ENCODE data around the gene BOC. TPM values are rescaled to one million over a fixed set of nuclear protein-coding genes. Genes with fewer than 3 reads are reported as not detected.

BOC gene
- total and polyA plus RNA-seq, 2 of the 13 experiments (the other 11 are each of a cell fraction or from before 2014, with no cell fraction given): 0.04 TPM; not detected in 1

DNA sequence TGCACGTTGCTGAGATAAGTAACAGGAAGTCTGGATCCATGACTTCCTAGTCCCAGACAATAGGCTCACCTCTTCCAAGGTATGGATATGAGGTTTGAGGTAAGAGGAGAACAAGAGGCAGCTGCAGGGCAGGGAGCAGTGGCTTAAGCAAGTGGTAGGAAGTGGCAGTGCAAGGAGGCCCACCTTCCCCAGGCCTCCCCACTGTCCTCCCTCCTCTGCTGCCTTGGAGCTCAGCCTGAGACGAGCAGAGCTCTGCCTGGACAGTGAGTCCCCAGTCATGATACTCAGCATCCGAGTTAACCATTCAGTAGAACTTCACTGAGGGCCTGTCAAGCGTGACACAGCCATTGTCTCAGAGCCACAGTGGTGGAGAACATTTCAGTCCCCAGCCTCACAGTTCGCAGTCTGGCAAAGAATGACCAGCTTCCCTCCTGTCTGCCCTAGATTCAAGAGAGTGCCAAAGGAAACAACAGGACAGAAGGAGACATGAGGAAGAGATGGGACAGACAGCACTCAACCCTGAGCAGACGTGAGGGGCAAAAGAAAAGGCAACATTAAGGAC lies 41.4 kb upstream of the BOC start:
- Histone ChIP-seq H3K4me3 (replicated peaks in 1 of 3; ENCODE audit: insufficient read depth in 1 of 3, low read depth in 2 of 3, low read length in 3 of 3) (no peak overlapping the region), H3K27me3 (ENCODE audit: control insufficient read depth in 1 of 2, insufficient read depth in 2 of 2, low read length in 2 of 2) (peaks cover 2 to 15% of the 10 kb centered on the region in 2 experiments; a peak in 4 of 5 replicates), H3K79me2 (ENCODE audit: insufficient read depth, low read length) (no peaks in the 10 kb centered on the region), H3K4me1 (ENCODE audit: insufficient read depth, low read length) (no peaks in the 10 kb centered on the region), H3K9me3 (ENCODE audit: low read length) (no peaks in the 10 kb centered on the region), H3K4me2 (ENCODE audit: low read depth, low read length) (no peak overlapping the region), H3K36me3 (replicated peaks in 1 of 2; ENCODE audit: control insufficient read depth in 1 of 2, insufficient read depth in 2 of 2, low read length in 2 of 2) (no peaks in the 10 kb centered on the region), H4K20me1 (ENCODE audit: insufficient read depth, low read length) (no peaks in the 10 kb centered on the region), H3K9ac (ENCODE audit: insufficient read depth, low read depth, low read length) (no peak overlapping the region), H2AFZ (ENCODE audit: low read length) (no peak overlapping the region), H3K27ac (ENCODE audit: extremely low read length, insufficient read depth, low read length) (no peak overlapping the region)
- no TSS peak for BruUV-seq (replicated peaks)
- no peak for TF ChIP-seq HCFC1 (IDR thresholded peaks at IDR 0.05; ENCODE audit: low read depth, low read length)
- TF ChIP-seq, protein P1, sequence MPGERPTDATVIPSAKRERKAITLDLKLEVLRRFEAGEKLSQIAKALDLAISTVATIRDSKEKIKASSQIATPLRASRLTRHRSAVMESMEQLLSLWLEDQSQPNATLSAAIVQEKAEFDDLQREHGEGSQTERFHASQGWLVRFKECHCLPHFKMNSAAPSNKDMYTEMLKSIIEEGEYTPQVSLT (CRISPR knock-in tag; IDR thresholded peaks at IDR 0.05; ENCODE audit: borderline replicate concordance, low read depth): no peak
- TF ChIP-seq TBP (CRISPR knock-in tag; IDR thresholded peaks at IDR 0.05): no peak
- TF ChIP-seq ZFP37 (CRISPR knock-in tag; IDR thresholded peaks at IDR 0.05; ENCODE audit: borderline replicate concordance): no peak
- TF ChIP-seq ZNF17 (CRISPR knock-in tag; IDR thresholded peaks at IDR 0.05): no peak
- no peak for TF ChIP-seq ZNF451 (CRISPR knock-in tag; IDR thresholded peaks at IDR 0.05)
- TF ChIP-seq, protein P2, sequence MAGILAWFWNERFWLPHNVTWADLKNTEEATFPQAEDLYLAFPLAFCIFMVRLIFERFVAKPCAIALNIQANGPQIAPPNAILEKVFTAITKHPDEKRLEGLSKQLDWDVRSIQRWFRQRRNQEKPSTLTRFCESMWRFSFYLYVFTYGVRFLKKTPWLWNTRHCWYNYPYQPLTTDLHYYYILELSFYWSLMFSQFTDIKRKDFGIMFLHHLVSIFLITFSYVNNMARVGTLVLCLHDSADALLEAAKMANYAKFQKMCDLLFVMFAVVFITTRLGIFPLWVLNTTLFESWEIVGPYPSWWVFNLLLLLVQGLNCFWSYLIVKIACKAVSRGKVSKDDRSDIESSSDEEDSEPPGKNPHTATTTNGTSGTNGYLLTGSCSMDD (CRISPR knock-in tag; IDR thresholded peaks at IDR 0.05): no peak
- no peak for TF ChIP-seq CREB1 (IDR thresholded peaks at IDR 0.05)
- TF ChIP-seq CREB1 (CRISPR knock-in tag; IDR thresholded peaks at IDR 0.05): no peak
- no peak for TF ChIP-seq ZNF3 (CRISPR knock-in tag; IDR thresholded peaks at IDR 0.05)
- no peak for TF ChIP-seq ZFP36L1 (CRISPR knock-in tag; IDR thresholded peaks at IDR 0.05)
- TF ChIP-seq, protein P3, sequence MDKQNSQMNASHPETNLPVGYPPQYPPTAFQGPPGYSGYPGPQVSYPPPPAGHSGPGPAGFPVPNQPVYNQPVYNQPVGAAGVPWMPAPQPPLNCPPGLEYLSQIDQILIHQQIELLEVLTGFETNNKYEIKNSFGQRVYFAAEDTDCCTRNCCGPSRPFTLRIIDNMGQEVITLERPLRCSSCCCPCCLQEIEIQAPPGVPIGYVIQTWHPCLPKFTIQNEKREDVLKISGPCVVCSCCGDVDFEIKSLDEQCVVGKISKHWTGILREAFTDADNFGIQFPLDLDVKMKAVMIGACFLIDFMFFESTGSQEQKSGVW (CRISPR knock-in tag; IDR thresholded peaks at IDR 0.05; ENCODE audit: borderline replicate concordance): no peak
- TF ChIP-seq PCBP1 (IDR thresholded peaks at IDR 0.05; ENCODE audit: borderline replicate concordance, low read depth, low read length): no peak
- TF ChIP-seq ZNF33B (CRISPR knock-in tag; IDR thresholded peaks at IDR 0.05): no peak
- TF ChIP-seq SAFB2 (CRISPR knock-in tag; IDR thresholded peaks at IDR 0.05; ENCODE audit: borderline replicate concordance, low read depth): no peak
- TF ChIP-seq MXI1 (IDR thresholded peaks at IDR 0.05; ENCODE audit: borderline replicate concordance, low read depth, low read length): no peak
- no peak for TF ChIP-seq ZNF569 (CRISPR knock-in tag; IDR thresholded peaks at IDR 0.05; ENCODE audit: borderline replicate concordance)
- no peak for TF ChIP-seq ZNF180 (CRISPR knock-in tag; IDR thresholded peaks at IDR 0.05; ENCODE audit: borderline replicate concordance, low read depth)
- TF ChIP-seq, protein P4, sequence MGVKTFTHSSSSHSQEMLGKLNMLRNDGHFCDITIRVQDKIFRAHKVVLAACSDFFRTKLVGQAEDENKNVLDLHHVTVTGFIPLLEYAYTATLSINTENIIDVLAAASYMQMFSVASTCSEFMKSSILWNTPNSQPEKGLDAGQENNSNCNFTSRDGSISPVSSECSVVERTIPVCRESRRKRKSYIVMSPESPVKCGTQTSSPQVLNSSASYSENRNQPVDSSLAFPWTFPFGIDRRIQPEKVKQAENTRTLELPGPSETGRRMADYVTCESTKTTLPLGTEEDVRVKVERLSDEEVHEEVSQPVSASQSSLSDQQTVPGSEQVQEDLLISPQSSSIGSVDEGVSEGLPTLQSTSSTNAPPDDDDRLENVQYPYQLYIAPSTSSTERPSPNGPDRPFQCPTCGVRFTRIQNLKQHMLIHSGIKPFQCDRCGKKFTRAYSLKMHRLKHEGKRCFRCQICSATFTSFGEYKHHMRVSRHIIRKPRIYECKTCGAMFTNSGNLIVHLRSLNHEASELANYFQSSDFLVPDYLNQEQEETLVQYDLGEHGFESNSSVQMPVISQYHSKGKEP (CRISPR knock-in tag; IDR thresholded peaks at IDR 0.05): no peak
- TF ChIP-seq CBX1 (IDR thresholded peaks at IDR 0.05; ENCODE audit: low read depth): no peak
- in situ Hi-C loops (cut with HindIII; ENCODE audit: extremely low pct_ligation_motif_present, low pct_unique_long_range_greater_than_20kb): no loop called here
- ChIA-PET POLR2A (no interaction called here), CTCF (ENCODE audit: low intra/inter-chr PET ratio, low total read pairs) (no interaction called here)
- intact Hi-C loops (cut with micrococcal nuclease; ENCODE audit: unreplicated experiment): no loop called here
- peak; percentile 64 for ATAC-seq
- 21% methylated on average over 6 of the region's 6 CpGs for WGBS (ENCODE audit: low lambda C conversion rate)
- no peak for DNase-seq (ENCODE audit: low spot score)
- no peak for FAIRE-seq

Data from HepG2 (cell line).